Activated gamma-delta T cell treated with anti-CD3 and anti-CD28 coated beads, Interleukin-2, amount 50 U/mL, for 16 hours (primary cell): ENCODE measurements around the gene P2RX6.
"Not testable (repeated sequence)": the region's sequence is repeated elsewhere in the genome, so short reads cannot be mapped to it uniquely, and the experiment has no call there.

Experiments
- DNase-seq: peaks from one replicate; pipeline ENCODE4 v3.0.0-alpha.2; 2020; ENCODE audit warnings: low read depth

Gene P2RX6

DNA sequence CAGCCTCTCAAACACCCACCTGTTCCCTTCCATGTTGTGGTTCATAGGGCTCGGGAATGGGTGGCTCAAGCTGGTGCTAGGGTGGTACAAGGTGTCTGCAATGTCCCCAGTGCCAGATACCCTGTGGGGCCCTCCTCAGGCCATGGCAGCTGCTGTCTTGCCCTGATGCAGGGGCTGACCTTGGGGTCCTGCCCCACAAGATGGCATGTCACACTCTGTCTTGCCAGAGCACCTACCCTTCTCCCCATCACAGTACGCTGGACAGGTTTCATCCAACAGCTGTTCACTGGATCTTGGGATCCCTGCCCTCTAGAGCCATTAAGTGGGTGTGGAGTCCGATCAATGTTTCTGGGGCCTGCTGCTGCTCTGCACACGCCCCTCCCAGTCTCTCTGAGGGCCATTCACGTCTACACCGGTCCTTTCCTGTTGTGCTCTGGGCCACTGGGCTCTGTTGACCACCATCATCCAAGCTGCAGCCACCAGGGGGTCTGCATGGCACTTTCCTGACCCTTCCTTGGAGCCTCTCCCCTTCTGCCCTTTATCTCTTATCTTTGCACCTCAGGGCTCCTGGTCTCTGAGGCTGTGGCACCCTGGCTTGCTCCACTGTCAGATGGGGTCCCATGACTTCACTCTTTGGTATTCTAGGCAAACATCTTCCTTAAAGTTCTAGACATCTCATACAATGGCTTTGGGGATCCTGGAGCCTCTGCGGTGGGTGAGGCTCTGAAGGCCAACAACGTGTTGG lies 37.9 kb downstream of the P2RX6 start:
- DNase-seq = no peak

DNA sequence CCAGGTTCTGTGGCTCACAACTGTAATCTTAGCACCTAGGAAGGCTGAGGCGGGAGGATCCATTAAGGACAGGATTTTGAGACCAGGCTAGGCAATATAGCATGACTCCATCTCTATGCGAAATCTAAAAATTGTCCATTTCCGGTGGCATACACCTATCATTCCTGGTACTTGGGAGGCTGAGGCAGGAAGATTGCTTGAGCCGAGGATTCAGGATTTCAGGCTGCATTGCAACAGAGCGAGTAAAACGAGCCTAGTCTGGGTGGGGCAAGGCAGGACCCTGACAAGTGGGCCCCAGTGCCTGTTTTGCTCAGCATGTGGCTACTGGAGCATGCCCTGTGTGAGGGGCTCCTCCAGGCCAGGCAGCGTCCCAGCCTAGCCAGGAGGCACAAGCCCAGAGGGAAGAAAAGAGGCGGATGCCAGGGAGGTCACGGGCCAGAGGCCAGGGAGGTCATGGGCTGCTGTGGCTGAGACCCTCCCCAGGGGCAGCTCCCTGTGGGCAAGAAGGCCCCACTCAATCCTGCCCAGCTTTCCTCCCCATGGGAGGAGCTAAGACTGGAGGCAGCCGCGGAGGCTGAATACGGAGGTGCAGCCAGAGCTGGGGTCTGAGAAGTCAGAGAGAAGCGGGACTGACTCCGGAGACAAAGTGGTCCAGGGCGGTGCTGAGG lies 39.2 kb downstream of the P2RX6 start:
- no peak for DNase-seq

- no peak for DNase-seq
Observed at GRCh38 chr22:21054714-21055563, 40.0 kb downstream of the P2RX6 start.

- no peak for DNase-seq
Observed at GRCh38 chr22:21055564-21055834, 40.5 kb downstream of the P2RX6 start.

GRCh38 chr22:21055880-21056319 lies 40.9 kb downstream of the P2RX6 start:
- no peak for DNase-seq

DNA sequence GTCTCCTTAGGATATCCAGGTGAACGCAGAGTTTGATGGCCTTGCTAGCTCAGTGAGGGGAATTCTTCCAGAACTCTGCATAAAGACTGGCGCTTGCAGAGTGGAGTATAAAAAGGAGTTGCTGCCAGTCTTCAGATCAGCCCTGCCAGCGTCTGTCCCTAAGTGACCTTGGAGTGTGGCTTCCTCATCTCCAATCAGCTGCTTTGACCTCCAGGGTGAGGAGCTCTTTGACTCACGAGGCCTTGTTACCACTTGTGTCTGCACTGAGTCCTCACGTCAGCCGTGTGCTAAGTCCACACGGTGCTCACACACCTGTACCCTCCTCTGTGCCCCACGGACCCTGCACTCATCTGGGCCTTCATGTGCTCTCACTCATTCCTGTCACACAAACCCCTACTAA lies 45.4 kb downstream of the P2RX6 start:
- DNase-seq = not testable (repeated sequence)

GRCh38 chr22:21061660-21062321 lies 46.8 kb downstream of the P2RX6 start:
- not testable (repeated sequence) for DNase-seq

DNA sequence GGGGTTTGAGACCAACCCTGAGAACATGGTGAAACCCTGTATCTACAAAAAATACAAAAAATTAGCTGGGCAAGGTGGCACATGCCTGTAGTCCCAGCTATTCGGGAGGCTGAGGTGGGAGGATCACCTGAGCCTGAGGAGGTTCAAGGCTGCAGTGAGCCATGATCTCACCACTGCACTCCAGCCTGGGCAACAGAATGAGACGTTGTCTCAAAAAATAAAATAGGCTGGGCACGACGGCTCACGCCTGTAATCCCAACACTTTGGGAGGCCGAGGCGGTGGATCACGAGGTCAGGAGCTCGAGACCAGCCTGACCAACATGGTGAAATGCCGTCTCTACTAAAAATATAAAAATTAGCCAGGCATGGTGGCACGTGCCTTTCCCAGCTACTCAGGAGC lies 49.5 kb downstream of the P2RX6 start:
- DNase-seq = not testable (repeated sequence)

DNA sequence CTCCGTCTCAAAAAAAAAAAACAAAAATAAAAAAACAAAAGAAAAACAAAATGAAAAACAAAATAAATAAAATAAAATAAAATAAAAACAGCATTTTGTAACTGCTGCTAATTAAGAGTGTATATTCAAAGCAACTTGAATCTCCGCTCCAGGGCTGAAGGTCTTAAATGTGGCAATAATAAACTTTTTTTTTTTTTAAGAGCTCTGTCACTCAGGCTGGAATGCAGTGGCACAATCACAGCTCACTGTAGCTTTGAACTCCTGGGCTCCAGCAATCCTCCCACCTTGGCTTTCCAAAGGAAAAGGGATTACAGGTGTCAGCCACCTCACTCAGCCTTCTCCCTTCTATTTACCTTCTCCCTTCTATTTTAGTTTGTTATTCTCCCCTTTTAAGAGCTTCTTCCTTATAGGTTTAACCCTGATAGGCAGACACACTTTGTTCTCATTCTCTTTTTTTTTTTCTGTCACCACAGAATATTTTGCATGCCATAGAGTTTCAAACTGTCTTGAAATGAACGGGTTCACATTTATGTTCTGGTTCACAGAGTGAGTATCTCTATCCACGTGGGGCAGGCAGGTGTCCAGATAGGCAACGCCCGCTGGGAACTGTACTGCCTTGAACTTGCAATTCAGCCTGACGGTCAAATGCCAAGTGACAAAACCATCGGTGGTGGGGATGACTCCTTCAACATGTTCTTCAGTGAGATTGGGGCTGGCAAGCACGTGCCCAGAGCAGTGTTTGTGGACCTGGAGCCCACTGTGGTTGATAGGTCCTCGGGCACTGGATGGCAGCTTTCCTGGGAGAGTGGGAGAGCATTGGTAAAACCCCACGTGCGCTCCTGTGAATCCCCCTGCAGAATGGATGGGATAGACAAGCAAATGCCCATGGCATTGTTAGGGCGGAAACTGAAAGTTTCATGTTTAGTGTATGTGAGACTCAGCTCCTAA lies 50.2 kb downstream of the P2RX6 start:
- DNase-seq = no peak

GRCh38 chr22:21067075-21067900 lies 52.3 kb downstream of the P2RX6 start:
- DNase-seq = no peak

GRCh38 chr22:21067901-21068680 lies 53.1 kb downstream of the P2RX6 start:
- no peak for DNase-seq

GRCh38 chr22:21068681-21069276 lies 53.8 kb downstream of the P2RX6 start:
- DNase-seq = no peak

DNA sequence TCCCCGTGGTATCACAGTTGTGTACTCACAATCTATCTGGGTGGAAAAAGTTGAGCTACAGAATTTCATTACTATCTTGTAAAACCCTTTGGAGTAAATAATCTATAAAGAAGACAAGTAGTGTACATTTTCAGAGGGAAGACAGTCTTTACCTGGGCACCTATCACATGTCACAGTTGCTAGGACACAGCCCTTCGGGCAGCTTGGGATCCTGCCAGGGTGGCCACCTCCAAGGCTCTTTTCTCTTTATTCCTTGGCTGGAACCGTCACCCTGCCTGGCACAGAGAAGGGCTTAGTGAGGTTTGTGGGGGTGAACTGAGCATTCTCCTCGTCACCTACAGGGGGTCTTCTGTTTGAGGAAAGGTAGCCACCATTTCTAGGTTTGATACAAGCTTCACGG lies 54.4 kb downstream of the P2RX6 start:
- DNase-seq = no peak

DNA sequence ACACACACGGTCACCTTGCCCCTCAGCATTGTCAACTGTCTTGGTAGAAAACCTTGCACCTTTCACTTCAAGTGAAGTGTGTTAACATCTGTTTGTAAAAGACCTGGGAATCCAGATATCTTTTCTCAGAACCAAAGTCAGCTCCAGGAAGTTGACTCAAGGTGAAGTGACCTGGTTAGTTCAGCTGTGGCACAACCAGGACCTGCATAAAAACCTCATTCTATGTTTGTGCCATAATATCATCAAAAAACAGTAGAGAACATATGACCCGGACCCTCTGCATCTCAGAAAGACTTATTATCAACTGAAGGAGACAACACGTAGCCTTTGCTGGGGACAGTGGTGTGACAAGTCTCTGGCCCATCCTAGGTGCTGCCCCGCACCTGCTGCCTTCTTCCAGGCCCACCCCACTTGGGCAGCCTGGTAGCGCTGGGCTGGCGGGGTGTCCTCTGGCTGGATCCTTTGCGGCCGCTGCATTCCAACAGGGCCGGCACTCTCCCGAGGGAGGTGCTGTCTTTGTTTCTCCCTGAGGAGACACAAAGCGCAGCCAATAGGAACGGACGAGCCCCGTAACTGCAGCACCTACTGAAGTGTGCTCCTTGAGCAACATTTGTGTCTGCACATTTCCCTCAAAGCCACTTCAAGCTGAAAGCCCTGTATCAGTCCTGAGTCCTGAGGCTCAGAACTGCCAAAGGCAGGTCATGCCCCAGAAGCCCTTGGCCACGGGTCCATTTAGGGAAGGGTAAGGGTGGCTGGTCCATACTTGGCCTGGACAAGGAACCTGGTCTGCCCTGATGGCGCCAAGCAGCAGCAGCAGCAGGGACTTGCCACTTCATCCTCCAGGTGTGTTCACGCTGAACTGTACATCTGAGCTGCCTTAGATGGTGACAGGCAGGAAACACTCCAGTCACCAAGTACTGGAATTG lies 56.0 kb downstream of the P2RX6 start:
- no peak for DNase-seq

GRCh38 chr22:21071796-21072195 lies 56.8 kb downstream of the P2RX6 start:
- DNase-seq = not testable (repeated sequence)

DNA sequence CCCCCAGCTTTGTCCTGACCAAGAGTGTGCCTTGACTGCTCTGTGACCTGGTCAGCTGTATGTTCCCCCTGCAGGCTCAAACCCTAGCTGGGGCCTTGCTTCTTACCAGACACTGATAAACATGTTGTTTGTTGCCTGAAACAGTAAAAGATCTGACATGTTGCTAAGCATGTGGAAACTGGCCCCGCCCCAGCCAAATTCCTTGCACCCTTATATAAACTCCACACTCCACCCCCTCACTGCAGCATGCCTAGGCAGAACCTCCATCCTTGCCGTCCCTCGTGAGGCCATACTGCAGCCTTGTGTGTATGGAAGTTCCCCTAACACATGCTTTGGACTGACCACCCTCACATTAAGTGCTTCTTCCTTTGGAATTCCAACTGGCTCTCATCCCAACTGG lies 58.1 kb downstream of the P2RX6 start:
- no peak for DNase-seq

- no peak for DNase-seq
Observed at GRCh38 chr22:21073482-21073881, 58.5 kb downstream of the P2RX6 start.

- DNase-seq = no peak
Observed at GRCh38 chr22:21074102-21074715, 59.2 kb downstream of the P2RX6 start.
